Activated gamma-delta T cell (primary cell): ENCODE measurements around the gene SPDYE2.
"Not testable (repeated sequence)": the region's sequence is repeated elsewhere in the genome, so short reads cannot be mapped to it uniquely, and the experiment has no call there.

ENCODE experiments used
- DNase-seq: peaks from one replicate; lab custom pipeline; 2025; lab: John Stamatoyannopoulos, UW
- total RNA-seq, 2 donors: gene quantifications; one replicate each; lab custom pipeline; 2026; lab: John Stamatoyannopoulos, UW

SPDYE2 gene, protein sequence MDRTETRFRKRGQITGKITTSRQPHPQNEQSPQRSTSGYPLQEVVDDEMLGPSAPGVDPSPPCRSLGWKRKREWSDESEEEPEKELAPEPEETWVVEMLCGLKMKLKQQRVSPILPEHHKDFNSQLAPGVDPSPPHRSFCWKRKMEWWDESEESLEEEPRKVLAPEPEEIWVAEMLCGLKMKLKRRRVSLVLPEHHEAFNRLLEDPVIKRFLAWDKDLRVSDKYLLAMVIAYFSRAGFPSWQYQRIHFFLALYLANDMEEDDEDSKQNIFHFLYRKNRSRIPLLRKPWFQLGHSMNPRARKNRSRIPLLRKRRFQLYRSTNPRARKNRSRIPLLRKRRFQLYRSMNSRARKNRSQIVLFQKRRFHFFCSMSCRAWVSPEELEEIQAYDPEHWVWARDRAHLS
- 0 reads per million in 2 donors for total RNA-seq

DNA sequence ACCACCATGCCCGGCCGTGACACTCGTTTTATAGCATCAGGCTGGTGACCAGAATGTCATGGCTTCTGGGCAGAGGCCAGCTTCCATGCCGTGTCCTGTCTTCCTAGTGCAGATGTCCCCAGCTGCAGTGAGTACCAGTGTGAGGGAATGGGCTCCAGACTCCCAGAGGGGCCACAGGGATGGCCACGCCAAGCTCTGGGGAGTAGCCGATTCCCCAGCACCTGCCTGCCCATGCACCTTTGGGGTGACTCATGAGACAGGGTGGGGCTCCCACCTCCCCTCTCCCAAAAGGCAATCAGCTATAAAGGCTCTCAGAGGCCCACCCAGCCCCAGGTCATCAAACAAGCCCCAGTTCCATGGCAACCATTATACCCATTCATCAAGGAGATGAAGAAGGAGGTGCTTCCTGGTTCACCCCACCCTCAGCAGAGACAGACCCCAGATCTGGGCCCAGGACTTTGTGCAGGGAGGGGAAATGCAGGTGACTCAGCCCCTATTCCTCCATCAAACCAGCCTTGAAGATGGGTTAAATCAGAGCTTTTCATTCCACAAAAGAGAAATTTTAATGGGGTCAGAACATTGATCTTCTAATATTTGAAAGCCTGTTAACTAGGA is at the start of gene SPDYE2:
Gene SPDYE2 (plus strand): TSS at position 419 of the 615 bp plus-strand sequence. CDS start 2,030 bp downstream, outside the sequence.
- DNase-seq: not testable (repeated sequence)

DNA sequence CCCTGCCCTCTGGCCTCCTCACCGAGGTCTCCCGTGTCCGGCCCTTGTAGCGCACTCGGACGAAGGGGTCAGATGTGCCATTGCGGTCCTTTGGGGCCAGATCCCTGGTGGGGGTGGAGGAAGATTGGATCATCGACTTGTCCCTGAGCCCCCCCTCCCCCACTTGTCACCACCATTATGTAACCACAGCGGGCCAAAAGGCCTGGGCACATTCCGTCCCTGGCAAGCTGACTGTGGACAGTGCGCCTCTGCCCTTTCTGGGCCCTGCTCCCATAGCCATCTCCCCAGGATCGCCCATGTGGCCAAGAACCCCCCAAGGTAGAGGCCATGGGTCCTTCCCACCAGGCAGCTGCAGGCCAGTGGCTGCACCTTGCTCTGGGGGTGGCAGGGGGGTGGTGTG is 47.9 kb upstream of the SPDYE2 start:
- not testable (repeated sequence) for DNase-seq

DNA sequence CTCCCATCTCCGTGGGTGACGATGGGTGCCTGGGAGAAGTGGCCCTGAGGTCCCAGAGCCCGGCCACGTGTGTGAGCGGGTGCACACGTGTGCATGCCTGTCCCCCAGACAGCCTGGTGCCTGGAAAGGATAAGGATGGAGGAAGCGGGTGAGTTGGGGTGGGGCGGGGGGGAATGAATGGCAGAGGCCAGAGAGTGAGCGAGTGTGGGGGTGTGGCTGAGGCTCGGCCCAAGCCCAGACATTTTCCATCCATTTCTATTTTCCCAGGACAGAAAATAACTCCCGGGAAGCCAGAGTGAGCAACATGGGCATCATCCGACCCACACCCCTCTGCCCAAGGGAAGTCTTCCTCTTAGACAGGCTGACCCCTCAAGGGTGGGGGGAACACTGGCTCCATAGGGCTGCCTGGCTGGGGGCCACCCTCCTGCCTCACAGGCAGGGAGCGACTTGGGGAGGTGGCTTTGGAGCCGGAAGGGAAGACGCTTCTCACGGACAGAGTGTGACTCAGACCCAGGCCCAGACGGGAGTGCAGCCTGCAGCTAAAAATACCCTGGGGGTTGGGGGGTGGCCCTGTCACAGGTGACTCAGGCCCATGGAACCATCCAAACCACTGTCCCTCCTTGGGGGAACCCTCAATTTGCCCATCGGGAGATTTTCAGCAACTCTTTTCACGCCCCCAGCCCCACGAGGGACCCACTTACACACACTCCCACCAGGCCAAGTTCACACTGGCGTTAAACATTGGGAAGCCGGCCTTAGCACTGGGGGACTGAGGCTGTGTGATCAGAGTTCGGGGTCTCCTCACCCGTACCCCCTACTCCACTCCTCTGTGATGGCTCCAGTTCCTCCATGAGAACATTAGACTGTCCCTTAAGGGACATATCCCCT is 45.5 kb upstream of the SPDYE2 start:
- not testable (repeated sequence) for DNase-seq

- DNase-seq: not testable (repeated sequence)
These were observed 43.5 kb upstream of the SPDYE2 start for GRCh38 chr7:102507410-102508088.

- DNase-seq: not testable (repeated sequence)
These were observed 40.5 kb upstream of the SPDYE2 start for GRCh38 chr7:102510575-102510974.

- DNase-seq: not testable (repeated sequence)
These were observed 39.0 kb upstream of the SPDYE2 start for GRCh38 chr7:102511860-102512522.

GRCh38 chr7:102512642-102513221 is 38.3 kb upstream of the SPDYE2 start:
- not testable (repeated sequence) for DNase-seq

DNA sequence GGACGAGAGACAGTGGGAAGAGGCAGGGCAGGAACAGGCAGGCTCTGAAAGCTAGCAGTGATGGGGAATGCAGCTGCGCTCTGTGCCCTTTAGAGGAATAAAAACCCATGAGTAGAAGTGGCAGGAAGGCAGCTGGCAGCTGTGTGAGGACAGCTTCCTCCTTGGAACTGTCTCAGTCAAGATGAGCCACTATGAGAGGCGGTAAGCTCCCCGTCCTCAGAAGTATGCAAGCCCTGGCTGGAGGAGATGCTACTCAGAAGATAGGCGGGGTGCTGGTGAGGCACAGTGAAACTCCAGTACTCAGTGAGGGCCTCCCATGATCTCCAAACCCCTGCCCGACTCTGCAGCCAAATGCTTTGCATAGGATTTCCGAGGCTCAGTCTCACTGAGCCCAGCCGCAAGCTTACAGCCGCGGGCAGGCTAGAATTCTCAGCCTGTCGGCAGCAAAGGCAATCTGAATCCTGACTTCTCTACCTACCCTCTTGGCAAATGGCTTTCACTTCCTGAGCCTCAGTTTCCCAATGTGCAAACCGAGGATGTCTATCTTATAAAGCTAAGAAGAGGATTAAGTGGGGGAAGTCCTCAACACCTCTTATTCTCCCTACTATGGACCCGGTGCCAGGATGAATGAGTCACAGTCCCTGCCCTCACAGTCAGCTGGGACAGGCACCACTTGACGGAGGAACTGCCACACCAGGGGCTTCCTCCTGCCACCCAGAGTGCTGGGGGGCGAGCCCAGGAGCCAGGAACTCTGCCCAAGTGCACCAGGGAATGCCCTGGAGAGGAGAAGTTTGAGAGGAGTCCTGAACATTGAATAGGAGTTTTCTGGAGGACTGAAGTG is 35.9 kb upstream of the SPDYE2 start:
- DNase-seq: not testable (repeated sequence)

- not testable (repeated sequence) for DNase-seq
These were observed 35.1 kb upstream of the SPDYE2 start for GRCh38 chr7:102515889-102516288.

GRCh38 chr7:102516951-102517350 is 34.1 kb upstream of the SPDYE2 start:
- not testable (repeated sequence) for DNase-seq

GRCh38 chr7:102517550-102518147 is 33.4 kb upstream of the SPDYE2 start, which contains the start of gene RASA4B:
RASA4B (minus strand) TSS chr7:102517777; CDS start chr7:102517710, 67 bp downstream.
- DNase-seq: not testable (repeated sequence)

DNA sequence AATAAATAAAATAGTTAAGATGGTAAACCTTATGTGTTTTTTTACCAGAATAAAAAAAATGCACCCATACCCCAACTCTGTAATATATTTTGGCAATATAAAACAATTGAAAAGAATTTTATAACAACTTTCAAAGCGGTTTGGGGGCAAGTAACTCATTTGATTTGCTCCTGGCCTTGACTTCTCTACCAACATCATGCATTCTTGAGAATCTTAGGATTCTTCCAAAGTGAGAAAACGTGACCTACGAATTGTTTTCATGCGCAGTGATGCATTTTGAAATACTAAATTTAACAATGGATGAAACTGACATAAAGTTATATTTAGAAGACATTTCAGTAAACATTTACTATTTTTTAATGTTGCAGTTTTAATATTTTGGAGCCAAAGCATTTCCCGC is 30.2 kb upstream of the SPDYE2 start:
- not testable (repeated sequence) for DNase-seq

DNA sequence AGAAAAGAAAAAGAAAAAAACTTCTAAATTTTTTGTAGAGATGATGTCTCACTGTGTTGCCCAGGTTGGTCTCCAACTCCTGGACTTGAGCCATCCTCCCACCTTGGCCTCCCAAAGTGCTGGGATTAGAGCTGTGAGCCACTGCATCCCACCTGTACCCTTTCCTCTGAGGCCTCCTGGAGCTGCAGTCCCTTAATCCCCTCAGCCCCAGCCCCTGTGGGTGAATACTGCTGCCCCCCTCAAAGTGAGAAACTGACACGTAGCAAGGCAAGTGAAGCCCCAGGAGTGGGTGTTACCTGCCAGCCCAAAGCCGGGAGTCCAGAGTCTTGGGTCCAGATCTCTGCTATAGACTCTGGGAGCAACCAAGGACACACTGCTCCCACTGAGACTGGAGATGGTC is 26.2 kb upstream of the SPDYE2 start:
- DNase-seq: not testable (repeated sequence)

- not testable (repeated sequence) for DNase-seq
These were observed 23.8 kb upstream of the SPDYE2 start for GRCh38 chr7:102527182-102527581.

GRCh38 chr7:102527822-102528793 is 22.9 kb upstream of the SPDYE2 start:
- not testable (repeated sequence) for DNase-seq

DNA sequence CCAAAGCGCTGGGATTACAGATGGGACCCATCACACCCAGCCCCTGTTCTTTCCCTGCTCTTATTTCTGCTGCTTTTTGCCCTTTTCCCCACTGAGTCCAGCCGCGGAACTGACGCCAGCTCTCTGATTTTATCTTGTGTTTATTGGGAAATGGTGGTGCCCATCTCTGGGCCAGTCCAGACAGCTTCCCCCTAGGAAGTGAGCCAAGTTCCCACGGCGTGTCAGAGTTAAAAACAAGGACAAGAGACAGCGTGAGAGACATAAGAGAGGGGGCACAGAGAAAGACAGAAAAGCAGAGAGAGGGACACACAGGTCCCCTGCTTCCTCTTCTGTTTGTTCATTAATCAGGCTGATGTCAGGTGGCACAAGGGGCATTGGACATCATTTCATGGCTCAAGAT is 19.4 kb upstream of the SPDYE2 start:
- DNase-seq: not testable (repeated sequence)

DNA sequence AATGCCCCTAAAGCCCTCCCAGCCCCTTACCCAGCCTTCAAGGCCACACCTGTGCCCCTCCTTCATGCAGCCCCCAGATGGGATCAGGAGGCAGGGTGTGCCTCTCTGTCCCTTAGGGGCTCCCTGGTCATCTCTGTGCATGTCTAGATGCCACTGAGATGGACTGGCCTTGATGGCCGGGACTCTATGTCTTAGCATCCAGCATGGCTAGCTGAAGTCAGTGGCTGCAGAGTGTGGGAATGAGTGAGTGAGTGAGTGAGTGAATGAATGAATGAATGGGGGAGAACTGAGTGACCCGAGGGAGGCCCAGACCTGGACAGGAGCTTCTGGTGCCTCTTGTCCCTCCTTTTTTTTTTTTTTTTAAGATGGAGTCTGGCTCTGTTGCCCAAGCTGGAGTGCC is 18.9 kb upstream of the SPDYE2 start:
- not testable (repeated sequence) for DNase-seq
